OCI-LY3 (cell line): ENCODE data around the gene LACTB.
A peak's percentile ranks its signal among the peaks of the same experiment; 100 is the strongest.

ENCODE experiments used
- H2AFZ ChIP-seq: fragments of 200-600, 300-600 bp; shearing (Covaris generic); 2 replicates; pipeline ENCODE4 v1.6.0; 2014; ENCODE audit warnings: antibody characterized with exemption, low read depth, low read length
- H3K27ac ChIP-seq: fragments of 200-600, 300-600 bp; sonication (generic); 2 replicates; pipeline ENCODE4 v1.5.1; 2014; ENCODE audit warnings: mild to moderate bottlenecking, low read length, moderate library complexity, mixed read lengths
- H3K27me3 ChIP-seq: fragments of 200-600, 300-600 bp; sonication (generic); 2 replicates; pipeline ENCODE4 v1.6.1; 2014; ENCODE audit warnings: low read depth, low read length, mixed read lengths
- H3K36me3 ChIP-seq: fragments of 200-600, 300-600 bp; sonication (generic); replicated peaks from 2 replicates; pipeline ENCODE3; 2014; ENCODE audit warnings: low read depth, low read length, mixed read lengths
- H3K4me1 ChIP-seq: fragments of 300-600, 200-600 bp; sonication (generic); 2 replicates; pipeline ENCODE4 v1.6.1; 2014; ENCODE audit warnings: low read length, mixed read lengths
- H3K4me2 ChIP-seq: fragments of 200-600, 300-600 bp; sonication (generic); 2 replicates; pipeline ENCODE4 v1.6.1; 2014; ENCODE audit warnings: low read length, mixed read lengths
- H3K4me3 ChIP-seq: fragments of 300-600, 200-600 bp; sonication (generic); 2 replicates; pipeline ENCODE4 v1.5.1; 2014; ENCODE audit warnings: antibody characterized with exemption, mild to moderate bottlenecking, low read length, moderate library complexity
- H3K79me2 ChIP-seq: fragments of 300-600, 200-600 bp; shearing (Covaris generic); 2 replicates; pipeline ENCODE4 v1.6.1; 2014; ENCODE audit warnings: mild to moderate bottlenecking, low read length, mixed read lengths
- H3K9ac ChIP-seq: fragments of 300-600, 200-600 bp; shearing (Covaris generic); 2 replicates; pipeline ENCODE4 v1.6.0; 2014; ENCODE audit warnings: mild to moderate bottlenecking, low read length, moderate library complexity
- H3K9me3 ChIP-seq: fragments of 200-600, 300-600 bp; shearing (Covaris generic); 2 replicates; pipeline ENCODE4 v1.6.1; 2014; ENCODE audit warnings: low read length, mixed read lengths; ENCODE audit not compliant: insufficient read depth
- H4K20me1 ChIP-seq: fragments of 200-600, 300-600 bp; sonication (generic); 2 replicates; pipeline ENCODE4 v1.6.1; 2016; ENCODE audit warnings: low read length, mixed read lengths; ENCODE audit not compliant: insufficient read depth
- EZH2phosphoT487 ChIP-seq: fragments of 200-600 bp; shearing (Covaris generic); IDR thresholded peaks from 2 replicates; pipeline ENCODE4 v1.6.1; 2018; ENCODE audit warnings: antibody characterized with exemption, mixed run types, low read depth
- TF ChIP-seq, protein P1 (sequence below): fragments of 200-600, 300-600 bp; sonication (generic); IDR thresholded peaks from 2 replicates; pipeline ENCODE4 v1.5.1; 2014; ENCODE audit warnings: antibody characterized with exemption, low read length, low read depth

LACTB gene

GRCh38 chr15:63188926-63189871, 67.5 kb downstream of the LACTB start, which contains the start of gene RAB8B:
TSS of gene RAB8B (plus strand) at chr15:63189606. CDS start at chr15:63189625, 19 bp downstream.
- TF ChIP-seq, protein P1, sequence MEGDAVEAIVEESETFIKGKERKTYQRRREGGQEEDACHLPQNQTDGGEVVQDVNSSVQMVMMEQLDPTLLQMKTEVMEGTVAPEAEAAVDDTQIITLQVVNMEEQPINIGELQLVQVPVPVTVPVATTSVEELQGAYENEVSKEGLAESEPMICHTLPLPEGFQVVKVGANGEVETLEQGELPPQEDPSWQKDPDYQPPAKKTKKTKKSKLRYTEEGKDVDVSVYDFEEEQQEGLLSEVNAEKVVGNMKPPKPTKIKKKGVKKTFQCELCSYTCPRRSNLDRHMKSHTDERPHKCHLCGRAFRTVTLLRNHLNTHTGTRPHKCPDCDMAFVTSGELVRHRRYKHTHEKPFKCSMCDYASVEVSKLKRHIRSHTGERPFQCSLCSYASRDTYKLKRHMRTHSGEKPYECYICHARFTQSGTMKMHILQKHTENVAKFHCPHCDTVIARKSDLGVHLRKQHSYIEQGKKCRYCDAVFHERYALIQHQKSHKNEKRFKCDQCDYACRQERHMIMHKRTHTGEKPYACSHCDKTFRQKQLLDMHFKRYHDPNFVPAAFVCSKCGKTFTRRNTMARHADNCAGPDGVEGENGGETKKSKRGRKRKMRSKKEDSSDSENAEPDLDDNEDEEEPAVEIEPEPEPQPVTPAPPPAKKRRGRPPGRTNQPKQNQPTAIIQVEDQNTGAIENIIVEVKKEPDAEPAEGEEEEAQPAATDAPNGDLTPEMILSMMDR, result no peak
- no peak for TF ChIP-seq EZH2phosphoT487
- H3K36me3 ChIP-seq, result no peaks in the 10 kb centered on the region
- H3K4me2 ChIP-seq, result peak within 1 kb of the TSS; percentile 97
- H3K27ac ChIP-seq, result peak within 1 kb of the TSS; percentile 44
- H2AFZ ChIP-seq, result peak within 1 kb of the TSS; percentile 85
- no peaks in the 10 kb centered on the region for H3K27me3 ChIP-seq
- peaks cover 3% of the 10 kb centered on the region; the same call in 1 of the 2 replicates for H4K20me1 ChIP-seq
- H3K4me1 ChIP-seq, result peaks cover 52% of the 10 kb centered on the region
- H3K9me3 ChIP-seq, result no peaks in the 10 kb centered on the region
- H3K4me3 ChIP-seq, result peak within 1 kb of the TSS; percentile 94
- peak within 1 kb of the TSS; percentile 89 for H3K9ac ChIP-seq
- H3K79me2 ChIP-seq, result peaks cover 31% of the 10 kb centered on the region

DNA sequence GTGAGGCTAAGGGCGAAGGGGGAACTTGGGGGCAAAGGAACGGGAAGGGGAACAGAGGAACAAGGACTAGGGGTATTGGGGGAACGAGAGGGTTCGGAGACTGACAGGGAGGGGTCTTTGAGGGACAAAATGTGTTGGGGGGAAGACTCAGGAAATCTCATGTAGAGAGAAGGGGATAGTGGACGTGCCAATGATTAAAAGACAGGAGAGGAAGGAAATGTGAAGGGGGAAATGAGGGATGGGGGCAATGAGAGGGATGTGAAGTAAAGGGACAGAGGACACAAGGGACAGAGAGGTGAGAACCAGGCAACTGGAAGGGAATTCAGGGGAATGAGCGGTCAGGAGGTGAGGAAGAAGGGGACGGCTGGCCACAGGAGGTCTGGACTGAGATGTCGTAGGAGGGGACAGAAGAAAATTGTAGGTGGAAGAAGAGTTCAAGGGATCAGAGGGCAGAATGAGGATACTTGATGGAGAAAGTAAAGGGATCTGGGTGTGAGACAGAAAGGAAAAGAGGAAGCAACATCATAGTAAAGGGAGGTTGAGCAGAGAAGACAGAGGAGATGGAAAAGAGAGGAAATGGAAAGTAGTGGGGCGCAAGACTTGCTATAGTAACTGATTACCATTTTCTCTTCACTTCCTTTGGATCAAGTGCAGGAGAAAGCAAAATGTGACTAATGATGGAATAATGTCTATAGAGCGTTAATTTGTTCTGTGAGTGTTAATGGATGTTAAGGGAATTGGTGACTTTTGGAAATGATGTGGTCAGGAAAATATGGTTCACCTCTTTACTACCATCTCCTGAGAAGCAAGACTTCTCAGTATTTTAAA, 68.5 kb downstream of the LACTB start:
- TF ChIP-seq EZH2phosphoT487, result no peak
- TF ChIP-seq, protein P1, result no peak
- Histone ChIP-seq H3K27me3 (no peaks in the 10 kb centered on the region), H3K36me3 (no peaks in the 10 kb centered on the region), H3K79me2 (peaks cover 40% of the 10 kb centered on the region), H3K4me1 (peaks cover 62% of the 10 kb centered on the region), H3K27ac (peak overlapping the region; percentile 21; the same call in 1 of the 2 replicates), H3K9ac (peak overlapping the region; percentile 89), H3K4me2 (peak overlapping the region; percentile 97), H2AFZ (0 out of 2 replicates have a peak overlapping the region, but pooled peaks have one; percentile 12), H4K20me1 (peaks cover 8% of the 10 kb centered on the region; the same call in 1 of the 2 replicates), H3K9me3 (no peaks in the 10 kb centered on the region), H3K4me3 (peak overlapping the region; percentile 94)

GRCh38 chr15:63190769-63191649, 69.3 kb downstream of the LACTB start:
- Histone ChIP-seq H3K27ac (peak overlapping the region; percentile 96), H3K9ac (peak overlapping the region; percentile 89; the same call in 1 of the 2 replicates), H3K36me3 (no peaks in the 10 kb centered on the region), H2AFZ (no peak overlapping the region), H3K79me2 (peaks cover 49% of the 10 kb centered on the region), H3K4me2 (peak overlapping the region; percentile 97), H3K27me3 (no peaks in the 10 kb centered on the region), H4K20me1 (peaks cover 10% of the 10 kb centered on the region; the same call in 1 of the 2 replicates), H3K4me3 (peak overlapping the region; percentile 94), H3K9me3 (no peaks in the 10 kb centered on the region), H3K4me1 (peaks cover 70% of the 10 kb centered on the region)
- TF ChIP-seq, protein P1, result no peak
- TF ChIP-seq EZH2phosphoT487, result no peak
